GM12878 (cell line): ENCODE data around the gene DHX29. TPM values are rescaled to one million over a fixed set of nuclear protein-coding genes. Genes with fewer than 3 reads are reported as not detected.

Source experiments
- ATAC-seq: fragments of 200-7000 bp; cut with Tn5 transposase; 3 replicates; pipeline ENCODE4 v1.9.1; 2020; ENCODE audit warnings: mild to moderate bottlenecking, moderate library complexity
- BruUV-seq: library from RNA; stranded (reverse); fragments of 400-500 nt; replicated peaks from 2 replicates; lab custom pipeline; 2021; lab: Mats Ljungman, UMichigan
- CTCF ChIA-PET: fragments of 300-600 bp; sonication (Branson Sonifier 250); formaldehyde crosslinking; extraction: SDS; loops from one replicate; lab custom pipeline; 2021; ENCODE audit warnings: inconsistent platforms; lab: Yijun Ruan, JAX
- POLR2A ChIA-PET: fragments of 350-600 bp; formaldehyde crosslinking; extraction: SDS; loops from one replicate; lab custom pipeline; 2021; ENCODE audit warnings: inconsistent platforms; lab: Charles Lee
- RAD21 ChIA-PET: fragments of 300-600 bp; sonication (Branson Sonifier 250); formaldehyde crosslinking; loops from one replicate; lab custom pipeline; 2023; ENCODE audit warnings: antibody characterized with exemption; ENCODE audit not compliant: unreplicated experiment; lab: Charles Lee
- SMC1A ChIA-PET: fragments of 300-600 bp; sonication (Branson Sonifier 250); formaldehyde crosslinking; loops from one replicate; lab custom pipeline; 2023; ENCODE audit not compliant: unreplicated experiment, uncharacterized antibody; lab: Charles Lee
- DNase-seq: peaks from one replicate; pipeline ENCODE4 v3.0.0-alpha.2; 2011; ENCODE audit warnings: low read depth, low spot score
- FAIRE-seq: peaks from 3 replicates; lab custom pipeline; 2011; peaks lifted over from hg19 to GRCh38; lab: Jason Lieb, UNC
- H2AFZ ChIP-seq: 2 replicates; pipeline ENCODE4 v1.6.0; 2011; ENCODE audit warnings: low read depth, low read length, control low read depth; ENCODE audit not compliant: control insufficient read depth
- H3K27ac ChIP-seq: 2 replicates; pipeline ENCODE4 v1.5.1; 2011; ENCODE audit warnings: control low read depth; ENCODE audit not compliant: control insufficient read depth, insufficient read depth
- H3K27me3 ChIP-seq, 2 experiments: replicated peaks in 1 of 2; 2 replicates each; pipeline versions ENCODE4 v1.6.0 to v1.6.1; 2011; ENCODE audit warnings: low read length in 1 of 2; ENCODE audit not compliant: control insufficient read depth in 2 of 2, insufficient read depth in 2 of 2
- H3K36me3 ChIP-seq, 2 experiments: 2 replicates each; pipeline ENCODE4 v1.5.1; 2011; ENCODE audit warnings: low read length in 1 of 2; ENCODE audit not compliant: control insufficient read depth in 2 of 2, insufficient read depth in 2 of 2
- H3K4me1 ChIP-seq: 2 replicates; pipeline ENCODE4 v1.6.1; 2011; ENCODE audit warnings: mild to moderate bottlenecking, low read length, moderate library complexity, mixed read lengths; ENCODE audit not compliant: control insufficient read depth, insufficient read depth
- H3K4me2 ChIP-seq: 2 replicates; pipeline ENCODE4 v1.6.0; 2011; ENCODE audit warnings: control low read depth; ENCODE audit not compliant: control insufficient read depth, insufficient read depth
- H3K4me3 ChIP-seq: fragments of 200-600 bp; sonication (generic); 2 replicates; pipeline ENCODE4 v1.5.1; 2016
- H3K79me2 ChIP-seq: 2 replicates; pipeline ENCODE4 v1.6.0; 2011; ENCODE audit warnings: low read length; ENCODE audit not compliant: control insufficient read depth, insufficient read depth
- H3K9ac ChIP-seq: 2 replicates; pipeline ENCODE4 v1.8.0; 2011; ENCODE audit warnings: low read length, control low read depth, mixed read lengths; ENCODE audit not compliant: control insufficient read depth, insufficient read depth
- H3K9me3 ChIP-seq: replicated peaks from 3 replicates; pipeline ENCODE4 v1.5.1; 2011; ENCODE audit warnings: mild to moderate bottlenecking, low read length; ENCODE audit not compliant: control insufficient read depth, insufficient read depth
- H4K20me1 ChIP-seq: 2 replicates; pipeline ENCODE4 v1.6.0; 2011; ENCODE audit not compliant: control insufficient read depth, insufficient read depth
- E4F1 ChIP-seq: fragments of 450-650 bp; IDR thresholded peaks from 2 replicates; pipeline ENCODE4 v1.6.1; 2018; ENCODE audit warnings: borderline replicate concordance, mild to moderate bottlenecking; ENCODE audit not compliant: partially characterized antibody
- FOXK2 ChIP-seq: fragments of 450-650 bp; IDR thresholded peaks from 2 replicates; pipeline ENCODE4 v1.6.1; 2017; ENCODE audit warnings: mild to moderate bottlenecking, moderate library complexity
- GABPA ChIP-seq: IDR thresholded peaks from 2 replicates; pipeline ENCODE4 v1.6.1; 2014; ENCODE audit warnings: antibody characterized with exemption, low read depth, mild to moderate bottlenecking, inconsistent platforms
- HDGF ChIP-seq: fragments of 450-650 bp; IDR thresholded peaks from 2 replicates; pipeline ENCODE4 v1.6.1; 2016; ENCODE audit warnings: antibody characterized with exemption
- IRF4 ChIP-seq: IDR thresholded peaks from 2 replicates; pipeline ENCODE4 v1.6.1; 2011; ENCODE audit warnings: low read depth, low read length
- LARP7 ChIP-seq: fragments of 450-650 bp; IDR thresholded peaks from 2 replicates; pipeline ENCODE4 v1.6.1; 2017; ENCODE audit warnings: mild to moderate bottlenecking
- NR2C2 ChIP-seq: IDR thresholded peaks from 2 replicates; pipeline ENCODE4 v1.6.1; 2011; ENCODE audit warnings: borderline replicate concordance, low read depth; ENCODE audit not compliant: control insufficient read depth, insufficient read length
- POLR2AphosphoS5 ChIP-seq: IDR thresholded peaks from 2 replicates; pipeline ENCODE4 v1.6.1; 2011; ENCODE audit warnings: mild to moderate bottlenecking, low read length, inconsistent platforms
- STAT3 ChIP-seq: IDR thresholded peaks from 2 replicates; pipeline ENCODE4 v1.6.1; 2011; ENCODE audit warnings: low read depth, low read length, improper control_type of control experiment
- in situ Hi-C: fragments of 300-500 bp; cut with MboI; formaldehyde crosslinking; loops from 9 replicates; pipeline ENCODE4 v1.14.3; 2018; ENCODE audit warnings: mixed read lengths
- intact Hi-C: fragments of 100-400 bp; cut with micrococcal nuclease; formaldehyde crosslinking; loops from one replicate; pipeline ENCODE4 v1.14.2; 2022; ENCODE audit not compliant: unreplicated experiment
- polyA plus RNA-seq, 11 experiments: library from polyadenylated mRNA; depleted of rRNA in 4 of 11; unstranded in 6 of 11; stranded (reverse) in 5 of 11; fragments of >200 nt; fragmentation: Nextera tagmentation in 4 of 11; fragmentation: Illumina TruSeq in 1 of 11; extraction: Ambion mirVana in 4 of 11; extraction: Trizol in 1 of 11; gene quantifications; 1 replicate in 1 of 11; 2 replicates in 10 of 11; pipeline versions ENCODE4 v1.2.1 to v1.2.3, GENCODE V29; 2011 to 2016; ENCODE audit warnings: inconsistent platforms in 2 of 11, missing spikeins in 2 of 11, low read depth in 1 of 11
- total RNA-seq, 4 experiments: library from RNA; depleted of rRNA in 3 of 4; stranded (reverse); fragments of >200 nt in 3 of 4; fragmentation: Illumina TruSeq in 1 of 4; extraction: Trizol in 1 of 4; gene quantifications; 2 replicates each; pipeline versions ENCODE4 v1.2.1 to v1.2.3, GENCODE V29; 2013 to 2021

The DHX29 gene
- total and polyA plus RNA-seq, 10 of the 15 experiments (the other 5 are each of a cell fraction or from before 2014, with no cell fraction given), result 5.3 to 49.1 (median 17.2) TPM

GRCh38 chr5:55289808-55290207, 17.7 kb downstream of the DHX29 start:
- H3K27me3 ChIP-seq, result no peaks in the 10 kb centered on the region
- H3K27ac ChIP-seq, result no peak overlapping the region
- ATAC-seq (no peak), DNase-seq (no peak), FAIRE-seq (no peak)
- no TSS peak for BruUV-seq
- POLR2A ChIA-PET, result no interaction called here
- no peaks in the 10 kb centered on the region for H3K4me1 ChIP-seq
- peaks cover 0 to 12% of the 10 kb centered on the region in 2 experiments; a peak in 3 of 4 replicates for H3K36me3 ChIP-seq
- RAD21 ChIA-PET, result no interaction called here
- no peaks in the 10 kb centered on the region for H3K79me2 ChIP-seq
- no peak overlapping the region for H3K4me3 ChIP-seq
- no peaks in the 10 kb centered on the region for H4K20me1 ChIP-seq
- in situ Hi-C loops (no loop called here), intact Hi-C loops (no loop called here)
- H3K9me3 ChIP-seq, result no peaks in the 10 kb centered on the region; the same call in 2 of the 3 replicates
- no peak overlapping the region for H3K9ac ChIP-seq
- SMC1A ChIA-PET, result interaction anchor here (0.6 kb wide), 1 partner anchor 16 kb away, joined by 3 read pairs; no protein-coding TSS in a partner anchor
- TF ChIP-seq GABPA, result no peak
- TF ChIP-seq IRF4, result no peak
- TF ChIP-seq POLR2AphosphoS5, result no peak
- no peak for TF ChIP-seq FOXK2
- TF ChIP-seq STAT3, result no peak
- no peak for TF ChIP-seq E4F1
- no peak for TF ChIP-seq NR2C2
- no peak for TF ChIP-seq HDGF
- TF ChIP-seq LARP7, result no peak
- CTCF ChIA-PET, result no interaction called here
- no peak overlapping the region for H2AFZ ChIP-seq
- H3K4me2 ChIP-seq, result no peak overlapping the region
